Ishikawa (cell line): Measurements from ENCODE around the gene HMGCS1.

Source experiments
- CEBPB ChIP-seq: IDR thresholded peaks from 2 replicates; pipeline ENCODE4 v1.6.1; 2012
- CREB1 ChIP-seq: IDR thresholded peaks from 2 replicates; pipeline ENCODE4 v1.6.1; 2012; ENCODE audit warnings: low read depth
- EGR1 ChIP-seq: IDR thresholded peaks from 2 replicates; pipeline ENCODE4 v1.6.1; 2012
- EP300 ChIP-seq: IDR thresholded peaks from 2 replicates; pipeline ENCODE4 v1.6.1; 2012; ENCODE audit warnings: borderline replicate concordance
- FOXM1 ChIP-seq: IDR thresholded peaks from 2 replicates; pipeline ENCODE4 v1.6.1; 2012; ENCODE audit warnings: low read depth, borderline replicate concordance
- NFIC ChIP-seq: IDR thresholded peaks from 2 replicates; pipeline ENCODE4 v1.6.1; 2012
- RAD21 ChIP-seq: IDR thresholded peaks from 2 replicates; pipeline ENCODE4 v1.6.1; 2012; ENCODE audit warnings: low read depth
- TAF1 ChIP-seq: IDR thresholded peaks from 2 replicates; pipeline ENCODE4 v1.6.1; 2012; ENCODE audit warnings: low read depth, mild to moderate bottlenecking
- TCF12 ChIP-seq: IDR thresholded peaks from 2 replicates; pipeline ENCODE4 v1.6.1; 2012; ENCODE audit warnings: low read depth
- TEAD4 ChIP-seq: IDR thresholded peaks from 2 replicates; pipeline ENCODE4 v1.6.1; 2012
- YY1 ChIP-seq: IDR thresholded peaks from 2 replicates; pipeline ENCODE4 v1.6.1; 2012; ENCODE audit warnings: low read depth
- ZBTB7A ChIP-seq: IDR thresholded peaks from 2 replicates; pipeline ENCODE4 v1.6.1; 2012; ENCODE audit warnings: low read depth
- TF ChIP-seq, protein P1 (sequence below): IDR thresholded peaks from 2 replicates; pipeline ENCODE4 v1.6.1; 2012
- TF ChIP-seq, protein P2 (sequence below): IDR thresholded peaks from 2 replicates; pipeline ENCODE4 v1.6.1; 2012
- TF ChIP-seq, protein P3 (sequence below): IDR thresholded peaks from 2 replicates; pipeline ENCODE4 v1.6.1; 2012; ENCODE audit warnings: low read depth, mild to moderate bottlenecking

HMGCS1 gene

DNA sequence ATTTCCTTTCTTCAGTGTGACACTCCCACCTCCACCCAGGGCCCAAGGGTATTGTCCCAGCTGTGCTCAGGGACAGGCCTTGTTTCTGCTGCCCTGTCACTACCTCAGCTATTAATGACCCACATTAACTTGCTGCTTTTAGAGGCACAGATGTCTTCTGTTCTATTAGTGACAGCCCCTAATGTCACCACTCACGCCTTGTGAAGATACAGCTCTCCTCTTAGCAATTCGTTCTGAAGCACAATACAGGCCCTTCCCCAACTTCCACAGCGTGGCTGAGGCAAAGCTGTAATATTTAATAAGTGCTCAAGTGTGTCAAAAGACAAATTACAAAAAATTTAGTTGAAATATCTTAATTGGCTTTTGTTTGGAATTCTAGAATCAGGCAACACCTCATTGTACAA lies 44.7 kb upstream of the HMGCS1 start:
- TF ChIP-seq NFIC (no peak), EGR1 (no peak), RAD21 (no peak), FOXM1 (no peak)

DNA sequence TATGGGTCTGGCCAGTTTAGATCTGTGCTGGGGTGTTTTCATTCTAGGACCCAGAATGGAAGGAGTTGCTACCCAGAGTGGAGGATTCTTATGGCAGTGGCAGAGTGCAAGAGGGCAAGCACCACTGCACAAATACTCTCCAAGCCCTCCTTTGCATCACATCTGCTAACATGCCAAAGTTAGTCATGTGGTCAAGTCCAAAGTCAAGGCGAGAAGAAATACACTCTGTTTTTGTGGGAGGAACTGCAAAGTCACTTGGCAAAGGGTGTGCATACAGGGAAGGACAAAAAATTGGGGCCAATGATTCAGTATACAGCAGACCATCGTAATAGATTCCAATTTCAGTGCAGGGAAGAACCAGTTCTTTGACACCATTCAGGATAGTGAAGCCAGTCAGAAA lies 43.9 kb upstream of the HMGCS1 start:
- TF ChIP-seq TEAD4 (no peak), RAD21 (no peak), EP300 (no peak), FOXM1 (no peak), EGR1 (no peak)
- TF ChIP-seq, protein P1, sequence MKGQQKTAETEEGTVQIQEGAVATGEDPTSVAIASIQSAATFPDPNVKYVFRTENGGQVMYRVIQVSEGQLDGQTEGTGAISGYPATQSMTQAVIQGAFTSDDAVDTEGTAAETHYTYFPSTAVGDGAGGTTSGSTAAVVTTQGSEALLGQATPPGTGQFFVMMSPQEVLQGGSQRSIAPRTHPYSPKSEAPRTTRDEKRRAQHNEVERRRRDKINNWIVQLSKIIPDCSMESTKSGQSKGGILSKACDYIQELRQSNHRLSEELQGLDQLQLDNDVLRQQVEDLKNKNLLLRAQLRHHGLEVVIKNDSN: no peak
- TF ChIP-seq, protein P2, sequence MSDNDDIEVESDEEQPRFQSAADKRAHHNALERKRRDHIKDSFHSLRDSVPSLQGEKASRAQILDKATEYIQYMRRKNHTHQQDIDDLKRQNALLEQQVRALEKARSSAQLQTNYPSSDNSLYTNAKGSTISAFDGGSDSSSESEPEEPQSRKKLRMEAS: no peak

DNA sequence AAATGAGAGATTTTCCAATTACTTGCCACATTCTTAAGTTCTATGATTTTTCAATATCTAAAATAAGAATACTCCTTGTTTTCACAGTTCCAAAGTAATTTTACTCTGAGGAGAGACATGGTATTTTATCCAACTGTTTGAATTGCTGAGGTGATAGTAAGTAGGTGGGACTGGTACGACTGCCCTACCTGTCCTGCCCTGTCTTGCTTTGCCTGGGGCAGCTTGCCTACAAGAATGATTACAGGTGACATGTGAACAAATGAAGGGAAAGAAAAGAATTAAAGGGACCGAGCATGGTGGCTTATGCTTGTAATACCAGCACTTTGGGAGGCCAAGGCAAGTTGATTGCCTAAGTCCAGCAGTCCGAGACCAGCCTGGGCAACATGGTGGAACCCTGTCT lies 41.6 kb upstream of the HMGCS1 start:
- TF ChIP-seq YY1 (no peak), CEBPB (no peak)

DNA sequence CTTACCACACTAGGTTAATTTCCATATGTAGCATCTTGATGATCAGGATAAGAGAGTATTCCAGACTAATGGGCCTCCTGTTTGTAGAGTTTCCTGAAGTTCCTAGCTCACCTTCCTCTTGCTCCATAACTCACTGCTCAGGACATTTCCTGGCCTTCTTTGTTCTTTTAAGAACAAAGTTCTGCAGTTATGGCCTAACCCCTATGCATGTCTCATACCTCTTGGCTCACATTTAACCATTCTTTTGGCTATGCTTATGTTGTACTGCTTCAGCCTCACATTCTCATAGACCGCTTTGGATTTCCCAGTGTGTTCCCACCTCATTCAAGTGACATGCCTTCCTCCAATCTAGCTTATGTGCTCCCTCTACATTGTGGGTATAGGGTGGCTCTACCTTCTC lies 40.5 kb upstream of the HMGCS1 start:
- TF ChIP-seq YY1 (no peak), RAD21 (no peak), TEAD4 (no peak), FOXM1 (no peak), ZBTB7A (no peak), TAF1 (no peak), TCF12 (no peak), NFIC (no peak), EP300 (no peak), CREB1 (no peak), EGR1 (no peak), CEBPB (no peak)
- TF ChIP-seq, protein P1: no peak
- TF ChIP-seq, protein P3, sequence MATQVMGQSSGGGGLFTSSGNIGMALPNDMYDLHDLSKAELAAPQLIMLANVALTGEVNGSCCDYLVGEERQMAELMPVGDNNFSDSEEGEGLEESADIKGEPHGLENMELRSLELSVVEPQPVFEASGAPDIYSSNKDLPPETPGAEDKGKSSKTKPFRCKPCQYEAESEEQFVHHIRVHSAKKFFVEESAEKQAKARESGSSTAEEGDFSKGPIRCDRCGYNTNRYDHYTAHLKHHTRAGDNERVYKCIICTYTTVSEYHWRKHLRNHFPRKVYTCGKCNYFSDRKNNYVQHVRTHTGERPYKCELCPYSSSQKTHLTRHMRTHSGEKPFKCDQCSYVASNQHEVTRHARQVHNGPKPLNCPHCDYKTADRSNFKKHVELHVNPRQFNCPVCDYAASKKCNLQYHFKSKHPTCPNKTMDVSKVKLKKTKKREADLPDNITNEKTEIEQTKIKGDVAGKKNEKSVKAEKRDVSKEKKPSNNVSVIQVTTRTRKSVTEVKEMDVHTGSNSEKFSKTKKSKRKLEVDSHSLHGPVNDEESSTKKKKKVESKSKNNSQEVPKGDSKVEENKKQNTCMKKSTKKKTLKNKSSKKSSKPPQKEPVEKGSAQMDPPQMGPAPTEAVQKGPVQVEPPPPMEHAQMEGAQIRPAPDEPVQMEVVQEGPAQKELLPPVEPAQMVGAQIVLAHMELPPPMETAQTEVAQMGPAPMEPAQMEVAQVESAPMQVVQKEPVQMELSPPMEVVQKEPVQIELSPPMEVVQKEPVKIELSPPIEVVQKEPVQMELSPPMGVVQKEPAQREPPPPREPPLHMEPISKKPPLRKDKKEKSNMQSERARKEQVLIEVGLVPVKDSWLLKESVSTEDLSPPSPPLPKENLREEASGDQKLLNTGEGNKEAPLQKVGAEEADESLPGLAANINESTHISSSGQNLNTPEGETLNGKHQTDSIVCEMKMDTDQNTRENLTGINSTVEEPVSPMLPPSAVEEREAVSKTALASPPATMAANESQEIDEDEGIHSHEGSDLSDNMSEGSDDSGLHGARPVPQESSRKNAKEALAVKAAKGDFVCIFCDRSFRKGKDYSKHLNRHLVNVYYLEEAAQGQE: no peak
- TF ChIP-seq, protein P2: no peak

DNA sequence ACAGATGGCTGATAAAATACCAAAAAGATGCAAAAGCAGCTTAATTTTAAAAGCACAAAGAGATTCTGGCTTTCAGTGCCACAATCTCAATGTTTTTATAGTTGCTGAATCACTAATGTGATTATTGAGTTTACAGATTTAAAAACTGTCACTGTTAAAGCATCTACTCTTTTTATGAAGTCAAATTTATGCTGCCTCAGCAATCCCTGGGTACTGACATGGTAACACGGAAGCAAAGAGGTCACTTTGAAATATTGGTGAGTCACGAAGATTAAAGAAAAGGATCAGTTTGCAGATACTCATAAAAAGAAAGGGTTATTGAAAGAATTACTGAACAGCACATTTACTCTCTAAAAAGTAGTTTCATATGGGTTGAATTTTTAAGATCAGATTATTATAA lies 39.7 kb upstream of the HMGCS1 start:
- TF ChIP-seq, protein P2: no peak
- TF ChIP-seq EGR1: no peak
- no peak for TF ChIP-seq ZBTB7A
- TF ChIP-seq, protein P3: no peak
- TF ChIP-seq RAD21: no peak
- TF ChIP-seq YY1: no peak
- no peak for TF ChIP-seq TAF1
- TF ChIP-seq TCF12: no peak
- no peak for TF ChIP-seq NFIC
- no peak for TF ChIP-seq CEBPB
- no peak for TF ChIP-seq CREB1

DNA sequence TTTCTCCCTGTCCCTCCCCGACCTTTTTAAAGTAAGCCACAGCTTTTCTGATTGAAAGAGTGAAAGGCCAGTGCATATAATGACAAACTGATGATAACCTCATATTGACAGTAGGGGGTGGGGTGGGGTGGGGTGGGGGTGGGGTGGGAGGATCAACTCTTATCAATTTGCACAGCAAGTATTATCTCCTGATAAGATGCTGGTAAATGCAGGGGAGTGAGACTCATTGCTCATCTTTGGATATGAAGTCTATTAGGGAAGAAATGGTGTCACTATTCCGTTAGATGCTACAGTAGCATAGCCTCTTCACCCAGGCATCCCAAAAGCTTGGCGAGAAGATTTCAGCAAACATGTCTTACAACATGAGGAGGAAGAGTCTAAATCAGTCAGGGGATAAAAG lies 38.9 kb upstream of the HMGCS1 start:
- TF ChIP-seq EP300 (no peak), CREB1 (no peak)
- TF ChIP-seq, protein P2: no peak

DNA sequence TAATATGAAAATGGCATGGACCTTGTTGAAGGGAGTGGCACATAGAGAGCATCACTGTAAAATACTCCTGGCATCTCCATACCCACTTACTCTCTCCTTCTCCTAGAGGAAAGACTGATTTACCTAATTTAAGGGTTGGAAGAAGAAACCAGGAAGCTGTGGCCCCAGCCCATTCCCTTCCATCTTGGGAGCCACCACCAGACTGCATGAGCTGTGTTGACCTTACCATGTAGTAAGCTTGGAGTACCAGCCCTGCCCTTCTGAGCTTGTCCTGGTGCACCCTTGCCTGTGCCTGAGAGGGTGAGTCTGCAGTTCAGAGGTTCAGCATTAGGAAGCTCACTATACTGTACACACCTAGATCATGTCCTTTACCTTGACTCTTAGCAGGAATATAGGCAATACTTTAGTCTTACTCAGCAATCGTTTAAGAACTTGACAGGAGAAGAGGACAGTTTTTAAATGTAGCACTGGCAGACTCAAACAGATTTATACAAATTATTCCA lies 35.7 kb upstream of the HMGCS1 start:
- no peak for TF ChIP-seq TAF1
- TF ChIP-seq, protein P1: no peak
- TF ChIP-seq TEAD4: no peak
- TF ChIP-seq, protein P2: no peak
- TF ChIP-seq TCF12: no peak
- TF ChIP-seq FOXM1: no peak
- TF ChIP-seq CREB1: no peak
- TF ChIP-seq, protein P3: no peak
- TF ChIP-seq CEBPB: no peak
- no peak for TF ChIP-seq YY1
- no peak for TF ChIP-seq NFIC
- TF ChIP-seq EP300: no peak
